Adrenal gland (tissue), 12 donors: ENCODE measurements around the gene GRM8. TPM values are rescaled to one million over a fixed set of nuclear protein-coding genes. Genes with fewer than 3 reads are reported as not detected.

Experiments
- DNase-seq, 7 donors: peaks; one replicate each; pipeline ENCODE4 v3.0.0-alpha.2; 2019 to 2020
- H3K27ac ChIP-seq, 5 donors: fragments of 200-600 bp; sonication (generic) in 4 of 5; 1 replicate in 3 of 5; 2 replicates in 2 of 5; pipeline versions ENCODE4 v1.5.1 to v1.8.0; 2016 to 2020; ENCODE audit warnings: mild to moderate bottlenecking in 1 of 5
- H3K27me3 ChIP-seq: fragments of 200-600 bp; 2 replicates; pipeline ENCODE4 v1.8.0; 2021
- H3K36me3 ChIP-seq, 2 donors: fragments of 200-600 bp; replicated peaks in 1 of 2; 1 replicate in 1 of 2; 2 replicates in 1 of 2; pipeline versions ENCODE4 v1.5.1 to v1.8.0; 2018 to 2022
- H3K4me1 ChIP-seq, 2 donors: fragments of 200-600 bp; replicated peaks in 1 of 2; 1 replicate in 1 of 2; 2 replicates in 1 of 2; pipeline versions ENCODE4 v1.5.1 to v1.8.0; 2018 to 2021
- H3K4me3 ChIP-seq, 4 donors: fragments of 200-600 bp; sonication (generic) in 3 of 4; one replicate each; pipeline ENCODE4 v1.5.1; 2016 to 2018
- H3K9me3 ChIP-seq, 3 donors: fragments of 200-600 bp; sonication (generic) in 1 of 3; replicated peaks in 1 of 3; 1 replicate in 2 of 3; 2 replicates in 1 of 3; pipeline versions ENCODE4 v1.5.1 to v1.8.0; 2016 to 2021
- POLR2A ChIP-seq, 2 donors: fragments of 450-650 bp; IDR thresholded peaks; one replicate each; pipeline ENCODE4 v1.6.1; 2017; ENCODE audit warnings: antibody characterized with exemption in 2 of 2, mild to moderate bottlenecking in 2 of 2, moderate library complexity in 1 of 2
- WGBS, 4 donors: extraction: QIAGEN DNeasy Blood & Tissue Kit in 2 of 4; methylation state at CpG; one replicate each; pipeline versions ENCODE4 v1.1.5 to v1.1.7; 2013 to 2017; 5-methylcytosine and 5-hydroxymethylcytosine counted together
- intact Hi-C, 2 donors: fragments of 100-400 bp; cut with DNase I; formaldehyde crosslinking; loops; one replicate each; pipeline versions ENCODE4 v1.14.1 to v1.15.0; 2022 to 2023
- polyA plus RNA-seq, 3 donors: library from polyadenylated mRNA; stranded (reverse); fragments of 200-250 nt in 2 of 3; fragments of 350-450 nt in 1 of 3; fragmentation: Illumina TruSeq in 1 of 3; extraction: RNeasy Lipid Tissue Mini Kit (QIAGEN cat#74804) in 1 of 3; gene quantifications; one replicate each; pipeline ENCODE4 v1.2.3, GENCODE V29; 2013 to 2014
- total RNA-seq, 9 donors: library from RNA; depleted of rRNA in 4 of 9; stranded (reverse); fragments of >200 nt in 4 of 9; fragments of 120-200 nt in 1 of 9; fragmentation: NEBNext Ultra II Directional in 1 of 9; extraction: Animal tissue kit (Norgen Biotek cat#: 25700) in 1 of 9; gene quantifications; one replicate each; pipeline versions ENCODE4 v1.1.0 to v1.2.4, GENCODE V29; 2013 to 2023
- TF ChIP-seq, protein P1 (sequence below), 6 experiments: fragments of 450-650 bp in 4 of 6; fragments of 200-600 bp in 2 of 6; sonication (generic) in 1 of 6; IDR thresholded peaks; 1 replicate in 5 of 6; 2 replicates in 1 of 6; pipeline versions ENCODE4 v1.5.1 to v1.8.0; 2016 to 2021; ENCODE audit warnings: antibody characterized with exemption in 6 of 6, mild to moderate bottlenecking in 2 of 6, moderate library complexity in 1 of 6
- donor health status: healthy with polysubstance abuse.
- donor health status: Bipolar disorder and iron deficiency.
- donor health status: DM: yes; HTN: yes; CAD: no.
- donor health status: DM: no; HTN: no; CAD: no.
- donor health status: DM: no; HTN: no; CAD: no.
- donor health status: DM: yes; HTN: yes; CAD: no.

The GRM8 gene
- total and polyA plus RNA-seq, 12 donors, result 0.10 to 2.5 (median 0.92) TPM; not detected in 5

DNA sequence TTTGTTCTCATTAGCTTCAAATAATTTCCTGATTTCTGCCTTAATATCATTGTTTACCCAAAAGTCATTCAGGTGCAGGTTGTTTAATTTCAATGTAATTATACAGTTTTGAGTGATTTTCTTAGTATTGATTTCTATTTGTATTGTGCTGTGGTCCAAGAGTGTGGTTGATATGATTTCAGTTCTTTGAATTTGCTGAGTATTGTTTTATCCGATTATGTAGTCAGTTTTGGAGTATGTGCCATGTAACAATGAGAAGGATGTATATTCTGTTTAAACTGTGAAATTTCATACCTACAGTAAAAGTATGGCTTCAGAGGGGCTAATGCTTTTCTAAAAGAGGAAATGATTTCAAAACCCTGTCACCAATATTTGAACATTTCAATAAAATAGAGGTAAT is 17.4 kb upstream of the GRM8 start:
- no peaks in the 10 kb centered on the region for H3K27me3 ChIP-seq
- DNase-seq, result no peak
- no peaks in the 10 kb centered on the region for H3K4me1 ChIP-seq
- intact Hi-C loops, result no loop called here
- no peaks in the 10 kb centered on the region for H3K9me3 ChIP-seq
- H3K27ac ChIP-seq, result no peak overlapping the region
- no peak overlapping the region for H3K4me3 ChIP-seq
- TF ChIP-seq, protein P1, sequence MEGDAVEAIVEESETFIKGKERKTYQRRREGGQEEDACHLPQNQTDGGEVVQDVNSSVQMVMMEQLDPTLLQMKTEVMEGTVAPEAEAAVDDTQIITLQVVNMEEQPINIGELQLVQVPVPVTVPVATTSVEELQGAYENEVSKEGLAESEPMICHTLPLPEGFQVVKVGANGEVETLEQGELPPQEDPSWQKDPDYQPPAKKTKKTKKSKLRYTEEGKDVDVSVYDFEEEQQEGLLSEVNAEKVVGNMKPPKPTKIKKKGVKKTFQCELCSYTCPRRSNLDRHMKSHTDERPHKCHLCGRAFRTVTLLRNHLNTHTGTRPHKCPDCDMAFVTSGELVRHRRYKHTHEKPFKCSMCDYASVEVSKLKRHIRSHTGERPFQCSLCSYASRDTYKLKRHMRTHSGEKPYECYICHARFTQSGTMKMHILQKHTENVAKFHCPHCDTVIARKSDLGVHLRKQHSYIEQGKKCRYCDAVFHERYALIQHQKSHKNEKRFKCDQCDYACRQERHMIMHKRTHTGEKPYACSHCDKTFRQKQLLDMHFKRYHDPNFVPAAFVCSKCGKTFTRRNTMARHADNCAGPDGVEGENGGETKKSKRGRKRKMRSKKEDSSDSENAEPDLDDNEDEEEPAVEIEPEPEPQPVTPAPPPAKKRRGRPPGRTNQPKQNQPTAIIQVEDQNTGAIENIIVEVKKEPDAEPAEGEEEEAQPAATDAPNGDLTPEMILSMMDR (IDR thresholded peaks at IDR 0.05), result no peak
- no peak for TF ChIP-seq POLR2A (IDR thresholded peaks at IDR 0.05)
- WGBS, 4 donors, result 69 to 94% (median 80%) methylated on average over 1 of the region's 1 CpG
- no peaks in the 10 kb centered on the region for H3K36me3 ChIP-seq

DNA sequence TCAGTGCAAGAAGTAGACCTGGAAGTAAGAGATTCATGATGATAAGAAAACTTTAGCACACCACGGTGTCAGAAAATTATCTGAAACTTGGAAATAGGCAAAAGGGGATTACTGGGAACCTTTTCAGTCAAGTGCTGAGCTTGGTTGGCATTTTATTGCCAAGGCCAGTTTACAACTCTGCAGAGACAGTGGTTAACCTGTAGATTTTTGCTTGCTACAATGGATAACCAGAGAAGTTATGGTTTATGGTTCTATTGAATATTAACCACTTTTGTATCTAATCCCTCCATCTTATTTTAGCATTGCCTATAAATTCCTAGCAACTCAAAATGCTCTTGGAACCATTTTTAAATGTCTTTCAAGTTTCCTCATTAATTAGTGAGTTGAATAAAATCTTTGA is 13.3 kb upstream of the GRM8 start:
- DNase-seq, result no peak
- no peak overlapping the region for H3K27ac ChIP-seq
- TF ChIP-seq, protein P1 (IDR thresholded peaks at IDR 0.05), result no peak
- TF ChIP-seq POLR2A (IDR thresholded peaks at IDR 0.05), result no peak
- 73 to 76% (median 73%) methylated on average over 1 of the region's 1 CpG for WGBS, 4 donors
- no peak overlapping the region for H3K4me3 ChIP-seq
- H3K9me3 ChIP-seq, result no peaks in the 10 kb centered on the region
- no peaks in the 10 kb centered on the region for H3K36me3 ChIP-seq
- H3K27me3 ChIP-seq, result no peaks in the 10 kb centered on the region
- intact Hi-C loops, result no loop called here
- H3K4me1 ChIP-seq, result no peaks in the 10 kb centered on the region

DNA sequence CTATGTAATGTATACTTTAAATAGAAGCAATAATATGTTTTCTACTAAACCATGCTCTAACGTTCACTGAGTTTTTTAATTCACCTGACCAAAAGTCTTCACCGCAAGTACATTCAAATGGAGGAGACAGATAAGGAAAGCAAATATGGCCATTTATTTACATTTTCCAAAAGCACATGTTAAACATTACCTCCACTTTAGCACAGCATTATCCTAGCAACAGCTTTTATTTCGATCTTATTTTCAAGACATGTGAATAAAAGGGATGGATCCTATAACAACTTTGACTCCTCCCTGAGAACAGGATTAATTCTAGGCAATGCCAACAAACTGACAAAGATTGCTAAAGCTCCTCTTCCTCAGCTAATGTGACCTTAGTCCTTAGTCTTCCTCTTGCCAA is 11.5 kb upstream of the GRM8 start:
- Histone ChIP-seq H3K27ac (no peak overlapping the region), H3K36me3 (no peaks in the 10 kb centered on the region), H3K4me1 (no peaks in the 10 kb centered on the region), H3K4me3 (no peak overlapping the region), H3K9me3 (no peaks in the 10 kb centered on the region), H3K27me3 (no peaks in the 10 kb centered on the region)
- intact Hi-C loops, result no loop called here
- DNase-seq, result no peak
- TF ChIP-seq POLR2A (IDR thresholded peaks at IDR 0.05), result no peak
- TF ChIP-seq, protein P1 (IDR thresholded peaks at IDR 0.05), result no peak
- 79 to 87% (median 82%) methylated on average over 3 of the region's 3 CpGs for WGBS, 4 donors

DNA sequence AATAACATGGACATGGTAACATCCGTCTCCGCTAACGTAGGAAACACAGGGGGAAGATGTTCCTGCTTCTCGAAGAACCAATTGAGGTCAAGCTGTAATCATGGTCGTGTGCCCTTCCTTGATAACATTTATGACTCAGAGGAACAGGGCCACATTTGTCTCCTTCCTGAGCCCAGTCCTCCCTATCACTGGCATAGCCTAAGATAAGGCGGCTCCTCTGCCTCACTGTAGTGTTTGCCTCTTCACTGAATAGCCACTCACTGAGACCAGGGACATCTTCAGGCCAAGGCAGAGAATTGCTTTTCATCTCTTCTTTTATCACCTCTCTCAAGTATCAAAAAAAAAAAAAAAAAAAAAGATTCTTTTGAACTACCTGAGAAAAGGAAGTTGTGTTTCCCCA is 5.4 kb upstream of the GRM8 start:
- no peak for TF ChIP-seq POLR2A (IDR thresholded peaks at IDR 0.05)
- TF ChIP-seq, protein P1 (IDR thresholded peaks at IDR 0.05), result no peak
- WGBS, 4 donors, result 52 to 65% (median 56%) methylated on average over 6 of the region's 6 CpGs
- DNase-seq, result no peak
- Histone ChIP-seq H3K4me3 (no peak overlapping the region), H3K36me3 (no peaks in the 10 kb centered on the region), H3K27ac (no peak overlapping the region), H3K27me3 (peaks cover 3% of the 10 kb centered on the region), H3K4me1 (no peaks in the 10 kb centered on the region), H3K9me3 (no peaks in the 10 kb centered on the region)
- intact Hi-C loops, result loop anchor here in 1 of 2 donors (10.0 kb wide), 1 partner anchor 453 kb away; no protein-coding TSS in a partner anchor
